Measurements from ENCODE around the gene FAM118A. TPM values are rescaled to one million over a fixed set of nuclear protein-coding genes. Genes with fewer than 3 reads are reported as not detected.

FAM118A gene
- polyA plus RNA-seq, 1 donor (not counting 4 experiments of a cell fraction or from before 2014, with no cell fraction given), result 31.1 TPM

DNA sequence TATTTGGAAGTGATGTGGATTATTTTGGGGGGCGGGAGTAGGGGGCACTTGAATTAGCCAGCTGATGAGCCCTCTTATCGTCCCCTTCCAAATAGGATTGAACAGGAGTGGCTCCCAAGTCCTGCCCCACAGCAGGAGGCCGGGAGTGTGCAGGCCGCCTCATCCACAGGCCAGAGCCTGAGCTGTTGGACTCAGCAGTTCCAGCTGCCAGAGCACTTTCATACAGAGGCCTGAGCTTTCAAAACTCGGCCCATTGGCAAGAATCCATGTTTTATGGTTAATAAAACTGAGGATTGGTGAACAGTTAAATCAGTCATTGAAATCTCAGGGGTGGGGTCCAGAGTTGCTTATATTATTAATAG lies 9.6 kb downstream of the FAM118A start:
- Histone ChIP-seq H3K79me2 (ENCODE audit: control insufficient read depth, insufficient read depth, low read length) (peaks cover 58% of the 10 kb centered on the region), H3K4me1 (ENCODE audit: control insufficient read depth, extremely low read depth, insufficient read depth, low read length) (peaks cover 26% of the 10 kb centered on the region), H3K4me2 (ENCODE audit: control insufficient read depth, extremely low read depth, insufficient read depth, low read depth, low read length) (no peak overlapping the region), H2AFZ (ENCODE audit: control insufficient read depth, low read length) (no peak overlapping the region), H3K9me3 (ENCODE audit: control insufficient read depth, low read depth, low read length) (no peaks in the 10 kb centered on the region), H3K36me3 (ENCODE audit: control insufficient read depth in 2 of 2, extremely low read depth in 1 of 2, insufficient read depth in 2 of 2, low read length in 2 of 2) (peaks cover 10 to 20% of the 10 kb centered on the region in 2 experiments), H3K9ac (ENCODE audit: control insufficient read depth, extremely low read depth, insufficient read depth, low read length) (no peak overlapping the region), H3K27ac (ENCODE audit: control insufficient read depth, insufficient read depth, low read length) (no peak overlapping the region), H4K20me1 (ENCODE audit: control insufficient read depth, extremely low read depth, insufficient read depth, low read length) (no peaks in the 10 kb centered on the region), H3K27me3 (ENCODE audit: control insufficient read depth, extremely low read depth, insufficient read depth, low read length) (no peaks in the 10 kb centered on the region), H3K4me3 (ENCODE audit: control insufficient read depth in 2 of 3, extremely low read depth in 1 of 3, insufficient read depth in 2 of 3, low read depth in 1 of 3, low read length in 3 of 3) (no peak overlapping the region), H3K9me1 (ENCODE audit: control insufficient read depth, extremely low read depth, insufficient read depth, low read length) (peaks cover 8% of the 10 kb centered on the region)
- FAIRE-seq (no peak), DNase-seq (ENCODE audit: low read depth, low spot score) (no peak)
- TF ChIP-seq, protein P1, sequence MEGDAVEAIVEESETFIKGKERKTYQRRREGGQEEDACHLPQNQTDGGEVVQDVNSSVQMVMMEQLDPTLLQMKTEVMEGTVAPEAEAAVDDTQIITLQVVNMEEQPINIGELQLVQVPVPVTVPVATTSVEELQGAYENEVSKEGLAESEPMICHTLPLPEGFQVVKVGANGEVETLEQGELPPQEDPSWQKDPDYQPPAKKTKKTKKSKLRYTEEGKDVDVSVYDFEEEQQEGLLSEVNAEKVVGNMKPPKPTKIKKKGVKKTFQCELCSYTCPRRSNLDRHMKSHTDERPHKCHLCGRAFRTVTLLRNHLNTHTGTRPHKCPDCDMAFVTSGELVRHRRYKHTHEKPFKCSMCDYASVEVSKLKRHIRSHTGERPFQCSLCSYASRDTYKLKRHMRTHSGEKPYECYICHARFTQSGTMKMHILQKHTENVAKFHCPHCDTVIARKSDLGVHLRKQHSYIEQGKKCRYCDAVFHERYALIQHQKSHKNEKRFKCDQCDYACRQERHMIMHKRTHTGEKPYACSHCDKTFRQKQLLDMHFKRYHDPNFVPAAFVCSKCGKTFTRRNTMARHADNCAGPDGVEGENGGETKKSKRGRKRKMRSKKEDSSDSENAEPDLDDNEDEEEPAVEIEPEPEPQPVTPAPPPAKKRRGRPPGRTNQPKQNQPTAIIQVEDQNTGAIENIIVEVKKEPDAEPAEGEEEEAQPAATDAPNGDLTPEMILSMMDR (optimal IDR thresholded peaks at IDR 0.05 in 1 of 3, IDR thresholded peaks at IDR 0.05 in 1 of 3, conservative IDR thresholded peaks at IDR 0.05 in 1 of 3; ENCODE audit: extremely low read depth in 1 of 3, insufficient read depth in 2 of 3, low read length in 3 of 3), result no peak
- TF ChIP-seq EZH2 (IDR thresholded peaks at IDR 0.05; ENCODE audit: low read length), result no peak
- dilution Hi-C loops (cut with MboI; ENCODE audit: extremely low pct_ligation_motif_present, low sequenced_read_pairs), result no loop called here

DNA sequence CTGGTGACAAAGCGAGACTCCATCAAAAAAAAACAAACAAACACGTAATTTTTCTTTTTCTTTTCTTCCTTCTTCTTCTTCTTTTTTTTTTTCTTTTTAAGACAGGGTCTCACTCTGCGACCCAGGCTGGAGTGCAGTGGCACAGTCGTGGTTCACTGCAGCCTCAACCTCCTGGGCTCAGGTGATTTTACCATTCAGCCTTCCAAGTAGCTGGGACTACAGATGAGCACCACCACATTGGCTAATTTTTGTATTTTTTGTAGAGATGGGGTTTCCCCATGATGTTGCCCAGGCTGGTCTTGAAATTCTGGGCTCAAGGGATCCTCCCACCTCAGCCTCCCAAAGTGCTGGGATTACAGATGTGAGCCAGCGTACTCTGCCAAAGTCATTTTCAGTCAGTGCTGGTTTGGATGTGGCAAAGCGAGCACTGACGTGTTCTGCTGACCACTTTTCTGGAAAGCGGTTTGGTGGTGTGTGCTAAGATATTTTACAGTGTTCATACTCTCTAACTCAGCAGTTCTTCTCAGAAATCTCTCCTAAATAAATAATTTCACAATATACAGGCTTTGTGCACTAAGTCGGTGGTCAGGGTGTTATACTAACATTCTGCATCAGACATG lies 10.7 kb downstream of the FAM118A start:
- H3K4me2 ChIP-seq (ENCODE audit: control insufficient read depth, extremely low read depth, insufficient read depth, low read depth, low read length), result no peak overlapping the region
- no peak overlapping the region for H3K4me3 ChIP-seq (ENCODE audit: control insufficient read depth in 2 of 3, extremely low read depth in 1 of 3, insufficient read depth in 2 of 3, low read depth in 1 of 3, low read length in 3 of 3)
- no peak overlapping the region for H3K27ac ChIP-seq (ENCODE audit: control insufficient read depth, insufficient read depth, low read length)
- H3K79me2 ChIP-seq (ENCODE audit: control insufficient read depth, insufficient read depth, low read length), result peaks cover 50% of the 10 kb centered on the region
- no peak for FAIRE-seq
- H3K4me1 ChIP-seq (ENCODE audit: control insufficient read depth, extremely low read depth, insufficient read depth, low read length), result peaks cover 26% of the 10 kb centered on the region
- H4K20me1 ChIP-seq (ENCODE audit: control insufficient read depth, extremely low read depth, insufficient read depth, low read length), result no peaks in the 10 kb centered on the region
- H3K27me3 ChIP-seq (ENCODE audit: control insufficient read depth, extremely low read depth, insufficient read depth, low read length), result no peaks in the 10 kb centered on the region
- no peak for DNase-seq (ENCODE audit: low read depth, low spot score)
- dilution Hi-C loops (cut with MboI; ENCODE audit: extremely low pct_ligation_motif_present, low sequenced_read_pairs), result no loop called here
- no peak for TF ChIP-seq EZH2 (IDR thresholded peaks at IDR 0.05; ENCODE audit: low read length)
- TF ChIP-seq, protein P1 (optimal IDR thresholded peaks at IDR 0.05 in 1 of 3, IDR thresholded peaks at IDR 0.05 in 1 of 3, conservative IDR thresholded peaks at IDR 0.05 in 1 of 3; ENCODE audit: extremely low read depth in 1 of 3, insufficient read depth in 2 of 3, low read length in 3 of 3), result no peak
- H2AFZ ChIP-seq (ENCODE audit: control insufficient read depth, low read length), result no peak overlapping the region
- H3K9me1 ChIP-seq (ENCODE audit: control insufficient read depth, extremely low read depth, insufficient read depth, low read length), result peaks cover 8% of the 10 kb centered on the region
- H3K36me3 ChIP-seq (ENCODE audit: control insufficient read depth in 2 of 2, extremely low read depth in 1 of 2, insufficient read depth in 2 of 2, low read length in 2 of 2), result peaks cover 10 to 20% of the 10 kb centered on the region in 2 experiments
- H3K9me3 ChIP-seq (ENCODE audit: control insufficient read depth, low read depth, low read length), result no peaks in the 10 kb centered on the region
- no peak overlapping the region for H3K9ac ChIP-seq (ENCODE audit: control insufficient read depth, extremely low read depth, insufficient read depth, low read length)

Measured in keratinocyte (primary cell).